ENCODE results near the gene TBCCD1. TPM values are rescaled to one million over a fixed set of nuclear protein-coding genes. Genes with fewer than 3 reads are reported as not detected.
A peak's percentile ranks its signal among the peaks of the same experiment; 100 is the strongest.

TBCCD1 gene
- total RNA-seq, 1 experiment from 2014 or later: 11.1 TPM

DNA sequence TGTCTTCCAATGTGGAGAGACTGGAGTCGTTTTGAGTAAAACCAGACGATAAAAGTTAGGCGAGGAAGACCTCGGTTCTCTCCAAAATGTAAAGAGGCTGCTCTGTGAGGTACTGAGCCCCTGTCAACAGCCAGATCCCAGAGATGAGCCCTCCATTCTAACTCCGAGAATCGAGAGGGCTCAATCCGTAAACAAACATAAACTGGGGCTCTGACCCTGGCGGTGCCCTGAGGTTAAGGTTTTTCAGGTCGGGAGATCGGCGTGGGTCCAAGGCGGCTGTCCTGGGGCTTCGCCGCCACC is 417 bp downstream of the TBCCD1 start:
- TF ChIP-seq, protein P1, sequence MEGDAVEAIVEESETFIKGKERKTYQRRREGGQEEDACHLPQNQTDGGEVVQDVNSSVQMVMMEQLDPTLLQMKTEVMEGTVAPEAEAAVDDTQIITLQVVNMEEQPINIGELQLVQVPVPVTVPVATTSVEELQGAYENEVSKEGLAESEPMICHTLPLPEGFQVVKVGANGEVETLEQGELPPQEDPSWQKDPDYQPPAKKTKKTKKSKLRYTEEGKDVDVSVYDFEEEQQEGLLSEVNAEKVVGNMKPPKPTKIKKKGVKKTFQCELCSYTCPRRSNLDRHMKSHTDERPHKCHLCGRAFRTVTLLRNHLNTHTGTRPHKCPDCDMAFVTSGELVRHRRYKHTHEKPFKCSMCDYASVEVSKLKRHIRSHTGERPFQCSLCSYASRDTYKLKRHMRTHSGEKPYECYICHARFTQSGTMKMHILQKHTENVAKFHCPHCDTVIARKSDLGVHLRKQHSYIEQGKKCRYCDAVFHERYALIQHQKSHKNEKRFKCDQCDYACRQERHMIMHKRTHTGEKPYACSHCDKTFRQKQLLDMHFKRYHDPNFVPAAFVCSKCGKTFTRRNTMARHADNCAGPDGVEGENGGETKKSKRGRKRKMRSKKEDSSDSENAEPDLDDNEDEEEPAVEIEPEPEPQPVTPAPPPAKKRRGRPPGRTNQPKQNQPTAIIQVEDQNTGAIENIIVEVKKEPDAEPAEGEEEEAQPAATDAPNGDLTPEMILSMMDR (IDR thresholded peaks at IDR 0.05; ENCODE audit: unreplicated experiment): peak; percentile 6
- ChIA-PET POLR2A (interaction anchor here (0.6 to 9.2 kb wide), 19 partner anchors 9 to 744 kb away, joined by 3 to 161 read pairs (median 4); partner anchors contain the start of genes EIF4A2, RFC4 and TRA2B), CTCF (interaction anchor here (0.5 to 6.6 kb wide), 9 partner anchors 22 to 1562 kb away, joined by 3 to 50 read pairs (median 3); no protein-coding TSS in a partner anchor)
- Mint-ChIP-seq H3K27me3 (ENCODE audit: insufficient read depth, unreplicated experiment) (no peaks in the 10 kb centered on the region), H3K27ac (ENCODE audit: low read depth, unreplicated experiment) (peak overlapping the region; percentile 96), H3K4me3 (ENCODE audit: unreplicated experiment) (peak overlapping the region; percentile 98), H3K36me3 (ENCODE audit: insufficient read depth, unreplicated experiment) (peaks cover 5% of the 10 kb centered on the region), H3K9me3 (ENCODE audit: unreplicated experiment) (no peaks in the 10 kb centered on the region), H3K4me1 (ENCODE audit: insufficient read depth, unreplicated experiment) (peaks cover 25% of the 10 kb centered on the region)
- BruUV-seq (replicated peaks): no TSS peak
- intact Hi-C loops (cut with micrococcal nuclease): loop anchor here (1.0 kb wide), 3 partner anchors 43 to 255 kb away; no protein-coding TSS in a partner anchor
- no peak for DNase-seq (ENCODE audit: unreplicated experiment)

DNA sequence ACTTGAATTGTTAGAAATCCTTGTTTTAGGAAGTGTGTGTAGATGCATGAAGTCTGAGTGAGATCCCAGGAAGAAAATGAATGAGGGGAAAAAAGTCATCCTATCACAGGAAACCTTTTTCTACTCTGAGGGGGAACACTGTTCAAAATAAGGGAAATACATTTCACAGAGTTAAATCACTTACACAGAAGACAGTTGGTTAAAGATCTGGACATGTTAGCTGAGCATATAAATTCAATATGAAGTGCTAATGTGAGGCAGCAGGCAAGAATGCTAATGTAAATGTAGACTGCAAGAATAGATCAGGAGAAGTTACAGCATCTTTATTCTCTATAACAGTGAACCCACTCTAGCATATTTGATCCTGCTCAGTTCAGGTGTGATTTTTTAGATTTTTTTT is 2.6 kb downstream of the TBCCD1 start:
- TF ChIP-seq, protein P1 (IDR thresholded peaks at IDR 0.05; ENCODE audit: unreplicated experiment): no peak
- CTCF ChIA-PET: interaction anchor here (6.6 kb wide), 1 partner anchor 51 kb away, joined by 50 read pairs; no protein-coding TSS in a partner anchor
- no peak overlapping the region for H3K4me3 Mint-ChIP-seq (ENCODE audit: unreplicated experiment)

DNA sequence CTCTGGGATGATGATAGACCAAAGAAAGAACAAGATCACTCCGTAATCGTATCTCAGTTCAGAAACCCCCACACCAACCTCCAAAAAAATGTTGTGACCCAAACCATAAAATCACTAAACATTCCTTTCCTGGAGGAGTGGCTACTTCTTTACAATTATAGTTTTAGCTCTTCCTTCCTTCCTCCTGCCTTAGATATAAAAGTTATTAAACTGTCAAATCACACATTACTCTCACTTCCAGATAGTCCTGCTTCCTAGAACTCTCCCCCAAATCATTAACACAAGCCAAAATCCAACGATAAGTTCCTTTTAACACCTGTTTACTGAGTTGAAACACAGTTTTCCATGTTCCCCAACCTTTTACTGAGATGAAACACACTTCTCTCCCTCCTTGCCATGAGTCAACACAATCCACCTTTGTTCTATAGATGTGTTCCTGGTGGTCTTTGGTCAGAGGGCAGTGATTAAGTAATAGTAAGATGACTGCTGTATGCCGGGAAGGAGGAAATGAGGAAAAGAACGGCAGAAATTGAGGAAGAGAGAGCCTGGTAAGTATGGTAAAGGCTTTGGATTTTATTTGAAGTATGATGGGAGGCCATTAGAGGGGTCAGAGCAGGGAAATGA is 14.6 kb downstream of the TBCCD1 start:
- Mint-ChIP-seq H3K27me3 (ENCODE audit: insufficient read depth, unreplicated experiment) (no peaks in the 10 kb centered on the region), H3K36me3 (ENCODE audit: insufficient read depth, unreplicated experiment) (peaks cover 44% of the 10 kb centered on the region), H3K9me3 (ENCODE audit: unreplicated experiment) (no peaks in the 10 kb centered on the region), H3K4me1 (ENCODE audit: insufficient read depth, unreplicated experiment) (no peaks in the 10 kb centered on the region), H3K4me3 (ENCODE audit: unreplicated experiment) (no peak overlapping the region), H3K27ac (ENCODE audit: low read depth, unreplicated experiment) (no peak overlapping the region)
- TF ChIP-seq, protein P1 (IDR thresholded peaks at IDR 0.05; ENCODE audit: unreplicated experiment): no peak
- BruUV-seq (replicated peaks): no TSS peak
- DNase-seq (ENCODE audit: unreplicated experiment): no peak
- ChIA-PET POLR2A (no interaction called here), CTCF (interaction anchor here (0.6 to 1.3 kb wide), 5 partner anchors 12 to 569 kb away, joined by 3 to 5 read pairs (median 3); no protein-coding TSS in a partner anchor)
- intact Hi-C loops (cut with micrococcal nuclease): no loop called here

More for the DNA sequence above, 2.6 kb downstream of the TBCCD1 start:
- no peaks in the 10 kb centered on the region for H3K9me3 Mint-ChIP-seq (ENCODE audit: unreplicated experiment)
- intact Hi-C loops (cut with micrococcal nuclease): no loop called here
- H3K4me1 Mint-ChIP-seq (ENCODE audit: insufficient read depth, unreplicated experiment): peaks cover 18% of the 10 kb centered on the region
- H3K36me3 Mint-ChIP-seq (ENCODE audit: insufficient read depth, unreplicated experiment): peaks cover 5% of the 10 kb centered on the region
- DNase-seq (ENCODE audit: unreplicated experiment): no peak
- BruUV-seq (replicated peaks): no TSS peak
- no peaks in the 10 kb centered on the region for H3K27me3 Mint-ChIP-seq (ENCODE audit: insufficient read depth, unreplicated experiment)
- H3K27ac Mint-ChIP-seq (ENCODE audit: low read depth, unreplicated experiment): no peak overlapping the region
- POLR2A ChIA-PET: interaction anchor here (3.2 to 9.1 kb wide), 2 partner anchors 52 to 218 kb away, joined by 8 to 131 read pairs; partner anchors contain the start of gene EIF4A2

DNA sequence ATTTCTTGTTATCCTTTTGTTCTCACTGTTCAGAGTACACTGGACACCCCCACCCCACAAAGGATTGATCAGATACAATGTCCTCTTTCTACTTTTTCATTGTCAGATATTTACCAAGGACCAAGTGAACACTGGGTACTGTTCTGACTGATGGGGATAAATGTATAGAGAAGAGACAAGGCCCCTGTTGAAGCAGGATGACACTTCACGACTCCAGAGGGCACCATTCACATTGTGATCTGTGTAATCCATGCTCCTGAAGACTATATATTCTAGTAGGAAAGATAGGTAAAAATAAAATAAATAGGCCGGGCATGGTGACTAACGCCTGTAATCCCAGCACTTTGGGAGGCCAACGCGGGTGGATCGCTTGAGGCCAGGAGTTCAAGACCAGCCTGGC is 15.8 kb downstream of the TBCCD1 start:
- no peak for DNase-seq (ENCODE audit: unreplicated experiment)
- CTCF ChIA-PET: interaction anchor here (0.6 to 3.2 kb wide), 5 partner anchors 10 to 298 kb away, joined by 3 to 19 read pairs (median 4); no protein-coding TSS in a partner anchor
- no TSS peak for BruUV-seq (replicated peaks)
- peaks cover 48% of the 10 kb centered on the region for H3K36me3 Mint-ChIP-seq (ENCODE audit: insufficient read depth, unreplicated experiment)
- H3K9me3 Mint-ChIP-seq (ENCODE audit: unreplicated experiment): no peaks in the 10 kb centered on the region
- H3K4me3 Mint-ChIP-seq (ENCODE audit: unreplicated experiment): no peak overlapping the region
- intact Hi-C loops (cut with micrococcal nuclease): no loop called here
- no peak overlapping the region for H3K27ac Mint-ChIP-seq (ENCODE audit: low read depth, unreplicated experiment)
- H3K27me3 Mint-ChIP-seq (ENCODE audit: insufficient read depth, unreplicated experiment): no peaks in the 10 kb centered on the region
- POLR2A ChIA-PET: no interaction called here
- no peaks in the 10 kb centered on the region for H3K4me1 Mint-ChIP-seq (ENCODE audit: insufficient read depth, unreplicated experiment)
- TF ChIP-seq, protein P1 (IDR thresholded peaks at IDR 0.05; ENCODE audit: unreplicated experiment): no peak

Data from MCF 10A (cell line).